Fibroblast of lung (primary cell): ENCODE data around the gene MAP4K3. TPM values are rescaled to one million over a fixed set of nuclear protein-coding genes. Genes with fewer than 3 reads are reported as not detected.

Experiments
- DNase-seq, 2 donors: peaks; one replicate each; pipeline versions ENCODE4 v3.0.0 to v3.0.0-alpha.2; 2010; ENCODE audit warnings: low read depth in 2 of 2
- H2AFZ ChIP-seq: 2 replicates; pipeline ENCODE4 v1.5.1; 2012; ENCODE audit warnings: low read length, control low read depth, inconsistent platforms
- H3K27ac ChIP-seq: 2 replicates; pipeline ENCODE4 v1.5.1; 2011; ENCODE audit warnings: low read length, control low read depth; ENCODE audit not compliant: insufficient read depth
- H3K27me3 ChIP-seq: 2 replicates; pipeline ENCODE4 v1.5.1; 2011; ENCODE audit warnings: mild to moderate bottlenecking, low read length; ENCODE audit not compliant: control insufficient read depth, insufficient read depth
- H3K36me3 ChIP-seq: 2 replicates; pipeline ENCODE4 v1.5.1; 2011; ENCODE audit warnings: low read length; ENCODE audit not compliant: control insufficient read depth, insufficient read depth
- H3K4me1 ChIP-seq: 2 replicates; pipeline ENCODE4 v1.5.1; 2011; ENCODE audit warnings: low read length; ENCODE audit not compliant: control insufficient read depth, insufficient read depth; ENCODE audit errors: extremely low read depth
- H3K4me2 ChIP-seq: 2 replicates; pipeline ENCODE4 v1.5.1; 2011; ENCODE audit warnings: low read length, control low read depth; ENCODE audit not compliant: insufficient read depth; ENCODE audit errors: extremely low read depth
- H3K4me3 ChIP-seq, 4 experiments: fragments of 200-600 bp in 1 of 4; sonication (generic) in 1 of 4; replicated peaks in 1 of 4; 2 replicates each; pipeline ENCODE4 v1.5.1; 2011 to 2016; ENCODE audit warnings: low read length in 4 of 4, low read depth in 3 of 4, mild to moderate bottlenecking in 3 of 4, control low read depth in 2 of 4, inconsistent platforms in 1 of 4, mixed read lengths in 1 of 4; ENCODE audit not compliant: insufficient read depth in 1 of 4; ENCODE audit errors: control extremely low read depth in 1 of 4
- H3K79me2 ChIP-seq: 2 replicates; pipeline ENCODE4 v1.5.1; 2012; ENCODE audit warnings: mild to moderate bottlenecking, low read length, inconsistent platforms; ENCODE audit not compliant: control insufficient read depth, insufficient read depth
- H3K9ac ChIP-seq: 2 replicates; pipeline ENCODE4 v1.5.1; 2011; ENCODE audit warnings: mild to moderate bottlenecking, low read length, control low read depth; ENCODE audit not compliant: insufficient read depth
- H3K9me3 ChIP-seq: 2 replicates; pipeline ENCODE4 v1.5.1; 2012; ENCODE audit warnings: low read depth, low read length; ENCODE audit not compliant: control insufficient read depth, insufficient read depth
- H4K20me1 ChIP-seq: 2 replicates; pipeline ENCODE4 v1.5.1; 2011; ENCODE audit warnings: low read length; ENCODE audit not compliant: control insufficient read depth, insufficient read depth; ENCODE audit errors: extremely low read depth
- CTCF ChIP-seq, 2 donors: IDR thresholded peaks in 1 of 2; conservative IDR thresholded peaks in 1 of 2; 1 replicate in 1 of 2; 2 replicates in 1 of 2; pipeline ENCODE4 v1.5.1; 2011 to 2012; ENCODE audit warnings: low read length in 2 of 2, control low read depth in 1 of 2, inconsistent platforms in 1 of 2, low read depth in 1 of 2, mild to moderate bottlenecking in 1 of 2
- EZH2 ChIP-seq: IDR thresholded peaks from 2 replicates; pipeline ENCODE4 v1.5.1; 2012; ENCODE audit warnings: low read length, control low read depth, mild to moderate bottlenecking; ENCODE audit errors: missing control alignments
- polyA plus RNA-seq, 2 donors: library from polyadenylated mRNA; depleted of rRNA in 1 of 2; stranded (reverse) in 1 of 2; unstranded in 1 of 2; fragments of >200 nt; gene quantifications; 2 replicates each; pipeline ENCODE4 v1.2.1, GENCODE V29; 2011 to 2012; ENCODE audit warnings: missing spikeins in 1 of 2
- total RNA-seq: library from RNA; depleted of rRNA; stranded (reverse); fragments of >200 nt; gene quantifications from 2 replicates; pipeline ENCODE4 v1.2.1, GENCODE V29; 2014

Gene MAP4K3
- total and polyA plus RNA-seq, 2 donors (not counting 1 experiment from before 2014, with no cell fraction given): 40.8 to 75.7 TPM

GRCh38 chr2:39215545-39215944 is 221.5 kb downstream of the MAP4K3 start:
- TF ChIP-seq EZH2 (no peak), CTCF (conservative IDR thresholded peaks at IDR 0.05 in 1 of 2, IDR thresholded peaks at IDR 0.05 in 1 of 2; ENCODE audit: low read depth in 1 of 2, low read length in 2 of 2) (no peak)
- Histone ChIP-seq H3K9ac (no peak overlapping the region), H3K4me1 (no peaks in the 10 kb centered on the region), H3K4me2 (no peak overlapping the region), H3K4me3 (no peak overlapping the region), H4K20me1 (no peaks in the 10 kb centered on the region), H3K36me3 (no peaks in the 10 kb centered on the region), H3K79me2 (no peaks in the 10 kb centered on the region), H3K27ac (no peak overlapping the region), H3K9me3 (no peaks in the 10 kb centered on the region), H2AFZ (no peak overlapping the region), H3K27me3 (no peaks in the 10 kb centered on the region)
- DNase-seq: no peak

DNA sequence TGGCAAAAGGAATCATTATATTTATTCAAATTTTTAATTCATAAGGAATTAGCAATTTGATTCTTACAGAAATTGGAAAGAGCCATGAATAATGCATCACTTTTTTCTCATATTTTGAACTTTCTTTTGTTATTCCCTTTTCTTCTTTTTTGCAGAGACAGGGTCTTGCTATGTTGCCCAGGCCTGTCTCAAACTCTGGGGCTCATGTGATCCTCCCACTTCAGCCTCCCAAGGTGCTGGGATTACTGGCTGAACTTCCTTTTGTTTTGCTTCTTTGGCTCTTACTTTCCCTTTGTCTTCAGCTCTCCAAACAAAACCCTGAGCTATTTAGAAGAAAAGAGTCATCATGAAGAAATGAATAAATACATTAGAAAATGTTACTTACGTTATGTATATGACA is 224.1 kb downstream of the MAP4K3 start:
- no peaks in the 10 kb centered on the region for H3K9me3 ChIP-seq
- no peaks in the 10 kb centered on the region for H3K79me2 ChIP-seq
- no peaks in the 10 kb centered on the region for H3K27me3 ChIP-seq
- H4K20me1 ChIP-seq: no peaks in the 10 kb centered on the region
- TF ChIP-seq CTCF (conservative IDR thresholded peaks at IDR 0.05 in 1 of 2, IDR thresholded peaks at IDR 0.05 in 1 of 2; ENCODE audit: low read depth in 1 of 2, low read length in 2 of 2) (no peak), EZH2 (no peak)
- H3K4me1 ChIP-seq: no peaks in the 10 kb centered on the region
- no peak for DNase-seq
- H3K4me3 ChIP-seq: no peak overlapping the region
- no peaks in the 10 kb centered on the region for H3K36me3 ChIP-seq
- no peak overlapping the region for H3K9ac ChIP-seq
- no peak overlapping the region for H3K27ac ChIP-seq
- H2AFZ ChIP-seq: no peak overlapping the region
- no peak overlapping the region for H3K4me2 ChIP-seq

GRCh38 chr2:39210846-39211245 is 226.2 kb downstream of the MAP4K3 start:
- Histone ChIP-seq H3K4me3 (no peak overlapping the region), H3K4me2 (no peak overlapping the region), H3K79me2 (no peaks in the 10 kb centered on the region), H3K9ac (no peak overlapping the region), H3K9me3 (no peaks in the 10 kb centered on the region), H3K4me1 (no peaks in the 10 kb centered on the region), H2AFZ (no peak overlapping the region), H3K27ac (no peak overlapping the region), H4K20me1 (no peaks in the 10 kb centered on the region), H3K27me3 (no peaks in the 10 kb centered on the region), H3K36me3 (no peaks in the 10 kb centered on the region)
- TF ChIP-seq EZH2: no peak
- TF ChIP-seq CTCF (conservative IDR thresholded peaks at IDR 0.05 in 1 of 2, IDR thresholded peaks at IDR 0.05 in 1 of 2; ENCODE audit: low read depth in 1 of 2, low read length in 2 of 2): no peak
- DNase-seq: no peak
